Measurements from ENCODE around the gene SCNN1A.

SCNN1A gene

GRCh38 chr12:6315184-6315583 lies 60.2 kb downstream of the SCNN1A start:
- Histone ChIP-seq H3K9me3 (no peaks in the 10 kb centered on the region), H3K27me3 (peaks cover 58% of the 10 kb centered on the region)

GRCh38 chr12:6314776-6315175 lies 60.6 kb downstream of the SCNN1A start:
- Histone ChIP-seq H3K4me1 (ENCODE audit: control insufficient read depth in 1 of 2, insufficient read depth in 1 of 2, low read depth in 1 of 2, low read length in 1 of 2) (peaks cover 4 to 13% of the 10 kb centered on the region in 2 experiments), H3K4me3 (ENCODE audit: low read depth in 1 of 2, low read length in 1 of 2) (no peak overlapping the region), H3K9me3 (no peaks in the 10 kb centered on the region), H3K27ac (no peak overlapping the region), H3K27me3 (peaks cover 58% of the 10 kb centered on the region), H3K36me3 (no peaks in the 10 kb centered on the region)
- TF ChIP-seq CTCF (IDR thresholded peaks at IDR 0.05), result no peak

More at GRCh38 chr12:6315184-6315583, 60.2 kb downstream of the SCNN1A start:
- Histone ChIP-seq H3K4me3 (ENCODE audit: low read depth in 1 of 2, low read length in 1 of 2) (no peak overlapping the region), H3K36me3 (no peaks in the 10 kb centered on the region), H3K27ac (no peak overlapping the region), H3K4me1 (ENCODE audit: control insufficient read depth in 1 of 2, insufficient read depth in 1 of 2, low read depth in 1 of 2, low read length in 1 of 2) (peaks cover 4 to 12% of the 10 kb centered on the region in 2 experiments)
- no peak for TF ChIP-seq CTCF (IDR thresholded peaks at IDR 0.05)

GRCh38 chr12:6313326-6313940 lies 61.9 kb downstream of the SCNN1A start:
- Histone ChIP-seq H3K27ac (no peak overlapping the region), H3K4me1 (ENCODE audit: control insufficient read depth in 1 of 2, insufficient read depth in 1 of 2, low read depth in 1 of 2, low read length in 1 of 2) (peaks cover 4 to 13% of the 10 kb centered on the region in 2 experiments), H3K9me3 (no peaks in the 10 kb centered on the region), H3K36me3 (no peaks in the 10 kb centered on the region), H3K27me3 (peaks cover 58% of the 10 kb centered on the region), H3K4me3 (ENCODE audit: low read depth in 1 of 2, low read length in 1 of 2) (no peak overlapping the region)
- no peak for TF ChIP-seq CTCF (IDR thresholded peaks at IDR 0.05)

GRCh38 chr12:6312529-6313325 lies 62.6 kb downstream of the SCNN1A start:
- H3K4me1 ChIP-seq (ENCODE audit: control insufficient read depth in 1 of 2, insufficient read depth in 1 of 2, low read depth in 1 of 2, low read length in 1 of 2), result peaks cover 4 to 11% of the 10 kb centered on the region in 2 experiments
- H3K9me3 ChIP-seq, result no peaks in the 10 kb centered on the region
- no peak overlapping the region for H3K4me3 ChIP-seq (ENCODE audit: low read depth in 1 of 2, low read length in 1 of 2)
- no peak overlapping the region for H3K27ac ChIP-seq
- H3K36me3 ChIP-seq, result no peaks in the 10 kb centered on the region
- peaks cover 51% of the 10 kb centered on the region for H3K27me3 ChIP-seq
- TF ChIP-seq CTCF (IDR thresholded peaks at IDR 0.05), result no peak

- Histone ChIP-seq H3K4me3 (ENCODE audit: low read depth in 1 of 2, low read length in 1 of 2) (no peak overlapping the region), H3K27me3 (peaks cover 44% of the 10 kb centered on the region), H3K27ac (no peak overlapping the region), H3K9me3 (no peaks in the 10 kb centered on the region), H3K4me1 (ENCODE audit: control insufficient read depth in 1 of 2, insufficient read depth in 1 of 2, low read depth in 1 of 2, low read length in 1 of 2) (peaks cover 9 to 17% of the 10 kb centered on the region in 2 experiments), H3K36me3 (no peaks in the 10 kb centered on the region)
- TF ChIP-seq CTCF (IDR thresholded peaks at IDR 0.05), result no peak
These were observed 63.4 kb downstream of the SCNN1A start for GRCh38 chr12:6311822-6312528.

All from neutrophil (primary cell).